ENCODE results near the gene FRG2C.
"Not testable (repeated sequence)": the region's sequence is repeated elsewhere in the genome, so short reads cannot be mapped to it uniquely, and the experiment has no call there.

FRG2C gene

GRCh38 chr3:75669348-75670297 is 5.5 kb downstream of the FRG2C start:
- peak overlapping the region; percentile 22 for H3K9ac ChIP-seq (ENCODE audit: low read length)
- peak overlapping the region; percentile 91 for H4K8ac ChIP-seq (ENCODE audit: low read length)
- peak overlapping the region; percentile 71 for H3K4me2 ChIP-seq (ENCODE audit: low read length, poor library complexity, severe bottlenecking)
- H3K23ac ChIP-seq (ENCODE audit: low read length in 2 of 2), result peak overlapping the region in 1 of 2 experiments; percentile 27
- H3K9me3 ChIP-seq (ENCODE audit: control insufficient read depth, low read length); H3K14ac ChIP-seq (ENCODE audit: low read length in 2 of 2); H3K36me3 ChIP-seq (ENCODE audit: control insufficient read depth in 1 of 2, insufficient read depth in 2 of 2, low read depth in 1 of 2, low read length in 2 of 2); H3K27ac ChIP-seq (ENCODE audit: low read length, poor library complexity, severe bottlenecking); H3K79me1 ChIP-seq (replicated peaks; ENCODE audit: low read length, poor library complexity, severe bottlenecking); H2BK12ac ChIP-seq (ENCODE audit: low read length in 2 of 2); H2AFZ ChIP-seq (ENCODE audit: low read depth, low read length); H2BK5ac ChIP-seq (ENCODE audit: low read depth, low read length, poor library complexity, severe bottlenecking); H2AK5ac ChIP-seq (ENCODE audit: low read length, severe bottlenecking); H3K4me1 ChIP-seq (ENCODE audit: control insufficient read depth, insufficient read depth, low read depth, low read length): not testable (repeated sequence)
- peaks cover 17 to 22% of the 10 kb centered on the region in 2 experiments for H3K27me3 ChIP-seq (ENCODE audit: control insufficient read depth in 1 of 2, insufficient read depth in 1 of 2, low read length in 2 of 2)
- peak overlapping the region; percentile 33 to 70 for H3K4me3 ChIP-seq (ENCODE audit: insufficient read depth in 1 of 2, low read depth in 1 of 2, low read length in 2 of 2)
- DNase-seq, result peak; percentile 61
- peak overlapping the region; percentile 16 for H2BK15ac ChIP-seq (ENCODE audit: low read depth, poor library complexity, severe bottlenecking)
- 28% methylated on average over 69 of the region's 71 CpGs for WGBS
- H4K91ac ChIP-seq (ENCODE audit: low read length), result peak overlapping the region; percentile 84
- H2BK120ac ChIP-seq (ENCODE audit: low read depth, low read length), result peak overlapping the region; percentile 58
- peak overlapping the region; percentile 40 to 95 for H3K4ac ChIP-seq (ENCODE audit: low read depth in 1 of 2, low read length in 2 of 2)
- H3K18ac ChIP-seq (ENCODE audit: low read depth in 1 of 2, low read length in 2 of 2), result peak overlapping the region; percentile 49 to 81

- peak overlapping the region in 1 of 2 experiments; percentile 74 for H2BK12ac ChIP-seq (ENCODE audit: low read length in 2 of 2)
- H3K27ac ChIP-seq (ENCODE audit: low read length, poor library complexity, severe bottlenecking), result peak overlapping the region; percentile 28
- peak overlapping the region; percentile 64 to 70 for H3K18ac ChIP-seq (ENCODE audit: low read depth in 1 of 2, low read length in 2 of 2)
- peak overlapping the region in 1 of 2 experiments; percentile 91 for H3K23ac ChIP-seq (ENCODE audit: low read length in 2 of 2)
- H4K91ac ChIP-seq (ENCODE audit: low read length), result peak overlapping the region; percentile 66
- not testable (repeated sequence) for H3K79me1 ChIP-seq (replicated peaks; ENCODE audit: low read length, poor library complexity, severe bottlenecking); H3K9me3 ChIP-seq (ENCODE audit: control insufficient read depth, low read length); H2BK120ac ChIP-seq (ENCODE audit: low read depth, low read length); H2BK15ac ChIP-seq (ENCODE audit: low read depth, poor library complexity, severe bottlenecking); H3K36me3 ChIP-seq (ENCODE audit: control insufficient read depth in 1 of 2, insufficient read depth in 2 of 2, low read depth in 1 of 2, low read length in 2 of 2); H2AK5ac ChIP-seq (ENCODE audit: low read length, severe bottlenecking); H3K4ac ChIP-seq (ENCODE audit: low read depth in 1 of 2, low read length in 2 of 2); H3K14ac ChIP-seq (ENCODE audit: low read length in 2 of 2); H3K4me1 ChIP-seq (ENCODE audit: control insufficient read depth, insufficient read depth, low read depth, low read length); H2AFZ ChIP-seq (ENCODE audit: low read depth, low read length)
- peaks cover 17 to 22% of the 10 kb centered on the region in 2 experiments for H3K27me3 ChIP-seq (ENCODE audit: control insufficient read depth in 1 of 2, insufficient read depth in 1 of 2, low read length in 2 of 2)
- H3K4me2 ChIP-seq (ENCODE audit: low read length, poor library complexity, severe bottlenecking), result peak overlapping the region; percentile 71
- 12% methylated on average over 51 of the region's 51 CpGs for WGBS
- DNase-seq, result peak; percentile 94
- H4K8ac ChIP-seq (ENCODE audit: low read length), result peak overlapping the region; percentile 27
- peak overlapping the region; percentile 32 for H2BK5ac ChIP-seq (ENCODE audit: low read depth, low read length, poor library complexity, severe bottlenecking)
- peak overlapping the region; percentile 60 for H3K9ac ChIP-seq (ENCODE audit: low read length)
- H3K4me3 ChIP-seq (ENCODE audit: insufficient read depth in 1 of 2, low read depth in 1 of 2, low read length in 2 of 2), result peak overlapping the region; percentile 37 to 70
Observed at GRCh38 chr3:75670298-75671286, 6.5 kb downstream of the FRG2C start.

GRCh38 chr3:75671287-75672139 is 7.4 kb downstream of the FRG2C start:
- not testable (repeated sequence) for H2BK5ac ChIP-seq (ENCODE audit: low read depth, low read length, poor library complexity, severe bottlenecking); H3K79me1 ChIP-seq (replicated peaks; ENCODE audit: low read length, poor library complexity, severe bottlenecking); H3K14ac ChIP-seq (ENCODE audit: low read length in 2 of 2); H2BK15ac ChIP-seq (ENCODE audit: low read depth, poor library complexity, severe bottlenecking); H3K4ac ChIP-seq (ENCODE audit: low read depth in 1 of 2, low read length in 2 of 2); H2AFZ ChIP-seq (ENCODE audit: low read depth, low read length); H2AK5ac ChIP-seq (ENCODE audit: low read length, severe bottlenecking); H3K27ac ChIP-seq (ENCODE audit: low read length, poor library complexity, severe bottlenecking); H3K9ac ChIP-seq (ENCODE audit: low read length); H3K4me1 ChIP-seq (ENCODE audit: control insufficient read depth, insufficient read depth, low read depth, low read length); H3K23ac ChIP-seq (ENCODE audit: low read length in 2 of 2); H2BK120ac ChIP-seq (ENCODE audit: low read depth, low read length); H3K36me3 ChIP-seq (ENCODE audit: control insufficient read depth in 1 of 2, insufficient read depth in 2 of 2, low read depth in 1 of 2, low read length in 2 of 2); H4K8ac ChIP-seq (ENCODE audit: low read length); H3K9me3 ChIP-seq (ENCODE audit: control insufficient read depth, low read length)
- WGBS, result 23% methylated on average over 32 of the region's 32 CpGs
- Histone ChIP-seq H3K4me3 (ENCODE audit: insufficient read depth in 1 of 2, low read depth in 1 of 2, low read length in 2 of 2) (peak overlapping the region; percentile 20 to 70), H3K4me2 (ENCODE audit: low read length, poor library complexity, severe bottlenecking) (peak overlapping the region; percentile 75), H2BK12ac (ENCODE audit: low read length in 2 of 2) (peak overlapping the region in 1 of 2 experiments; percentile 56), H3K18ac (ENCODE audit: low read depth in 1 of 2, low read length in 2 of 2) (peak overlapping the region in 1 of 2 experiments; percentile 48), H3K27me3 (ENCODE audit: control insufficient read depth in 1 of 2, insufficient read depth in 1 of 2, low read length in 2 of 2) (peaks cover 17 to 22% of the 10 kb centered on the region in 2 experiments), H4K91ac (ENCODE audit: low read length) (peak overlapping the region; percentile 19)
- peak; percentile 71 for DNase-seq

All from mesenchymal stem cell (in vitro differentiated cells and primary cell).